ENCODE data around the gene GLT1D1.

The GLT1D1 gene

DNA sequence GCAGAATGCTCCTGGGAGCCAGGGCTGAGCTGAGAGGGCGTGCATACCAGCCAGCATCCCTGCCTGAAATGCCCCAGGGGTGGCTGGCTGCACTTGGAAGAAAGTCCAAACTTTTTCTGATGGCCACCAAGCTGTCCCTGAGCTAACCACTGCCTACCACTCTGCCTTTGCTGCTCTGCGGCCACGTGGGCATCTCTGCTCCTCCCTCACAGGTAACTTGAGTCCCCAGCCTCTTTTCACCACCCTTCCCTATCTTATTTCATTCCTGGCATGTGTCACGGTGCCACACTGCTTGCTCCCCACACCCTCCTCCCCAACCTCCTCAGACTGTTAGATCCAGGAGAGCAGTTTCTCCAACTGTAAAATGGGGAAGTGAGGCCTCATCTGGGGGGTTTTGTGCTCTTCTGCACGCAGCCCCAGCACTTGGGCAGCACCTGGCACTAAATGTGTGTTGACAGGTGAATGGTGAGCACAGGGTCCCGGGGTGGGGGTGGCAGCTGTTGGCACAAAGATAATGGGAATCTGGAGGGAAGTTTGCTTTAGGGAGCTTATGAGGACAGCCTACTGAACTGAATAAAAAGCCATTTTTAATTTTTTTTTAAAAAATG lies 113.0 kb downstream of the GLT1D1 start:
- DNase-seq (ENCODE audit: low spot score) = no peak

- no peak for DNase-seq (ENCODE audit: low spot score)
These were observed 115.4 kb downstream of the GLT1D1 start for GRCh38 chr12:128968668-128969067.

DNA sequence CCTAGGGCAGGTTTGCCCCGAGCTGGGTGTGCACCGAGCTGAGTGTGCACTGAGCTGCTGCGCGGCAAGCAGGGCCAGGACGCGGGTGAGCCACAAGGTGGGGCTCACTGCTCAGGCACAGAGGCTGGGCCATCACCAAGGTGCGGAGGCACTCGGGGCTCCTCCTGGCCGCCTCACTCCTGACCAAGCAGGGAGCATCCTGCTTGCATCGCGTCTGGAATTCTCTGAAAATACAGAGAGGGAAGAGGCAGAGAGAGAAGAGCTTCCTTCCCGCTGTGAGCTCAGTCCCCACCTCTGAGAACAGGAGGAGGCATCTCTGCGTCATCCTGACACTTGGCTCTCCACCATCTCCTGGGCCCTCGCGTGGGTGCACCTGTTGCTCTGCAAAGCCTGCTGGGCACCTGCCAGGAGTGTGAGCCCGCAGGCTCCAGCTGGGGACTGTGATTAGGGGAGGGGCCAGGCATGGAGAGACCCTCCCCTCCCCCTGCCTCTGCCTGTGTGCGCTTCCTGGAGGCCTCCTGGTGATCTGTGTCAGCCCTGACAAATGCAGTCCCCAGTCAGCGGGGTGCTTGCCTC lies 116.3 kb downstream of the GLT1D1 start:
- peak; percentile 66 for DNase-seq (ENCODE audit: low spot score)

DNA sequence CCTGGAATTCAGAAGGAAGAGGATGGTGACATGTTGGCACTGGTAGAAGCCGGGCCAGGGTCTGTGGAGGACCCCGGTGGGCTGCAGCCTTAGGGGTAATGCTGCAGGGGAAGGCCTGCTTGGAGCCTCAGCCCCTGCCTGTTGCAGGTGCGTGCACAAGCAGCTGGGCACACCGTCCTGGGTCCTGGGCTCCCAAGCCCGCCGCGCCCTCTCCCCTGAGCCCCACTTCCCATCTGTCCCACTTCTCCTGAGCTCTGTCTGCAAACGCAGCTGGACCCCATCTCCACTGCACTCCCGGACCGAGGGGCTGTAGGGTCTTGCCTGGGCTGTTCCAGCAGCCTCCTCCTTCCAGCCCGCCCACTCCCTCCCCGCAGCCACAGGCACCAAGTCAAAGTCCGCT lies 116.8 kb downstream of the GLT1D1 start:
- no peak for DNase-seq (ENCODE audit: low spot score)

DNA sequence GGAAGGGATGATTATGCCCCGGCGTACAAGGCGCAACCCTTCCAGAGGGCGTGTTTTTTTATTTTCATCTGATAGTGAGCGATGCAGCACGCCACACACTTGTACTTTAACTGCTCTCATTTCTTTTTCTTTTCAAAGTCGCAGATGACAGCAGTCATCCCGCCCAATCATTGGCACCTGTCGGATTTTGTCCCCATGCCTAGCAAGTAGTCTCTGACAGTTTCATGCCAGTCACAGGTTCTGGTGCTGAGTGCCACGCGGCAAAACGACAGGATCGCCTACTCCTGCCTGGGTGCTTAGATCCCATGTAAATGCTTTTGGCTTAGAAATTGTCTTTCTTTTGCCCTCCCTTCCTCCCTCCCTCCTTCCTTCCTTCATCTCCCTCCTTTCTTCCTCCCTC lies 117.7 kb downstream of the GLT1D1 start:
- no peak for DNase-seq (ENCODE audit: low spot score)

DNA sequence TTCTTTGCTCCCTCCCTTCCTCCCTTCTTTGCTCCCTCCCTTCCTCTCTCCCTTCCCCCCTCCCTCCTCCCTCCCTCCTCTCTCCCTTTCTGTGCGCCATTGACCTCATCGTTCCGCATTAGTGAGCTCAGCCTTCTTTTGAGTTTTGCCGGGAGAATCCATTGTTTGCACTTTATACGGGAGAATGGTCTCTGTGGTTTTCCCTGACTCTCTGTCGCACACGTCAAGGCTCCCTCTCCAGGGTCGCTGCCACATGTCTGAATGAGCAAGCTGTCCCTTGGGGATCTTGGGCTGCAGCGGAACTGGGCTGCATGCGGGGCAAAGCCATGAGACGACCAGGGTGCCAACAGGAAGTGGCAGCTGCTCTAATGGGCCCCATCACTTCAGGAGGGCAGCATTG lies 118.5 kb downstream of the GLT1D1 start:
- DNase-seq (ENCODE audit: low spot score) = no peak

DNA sequence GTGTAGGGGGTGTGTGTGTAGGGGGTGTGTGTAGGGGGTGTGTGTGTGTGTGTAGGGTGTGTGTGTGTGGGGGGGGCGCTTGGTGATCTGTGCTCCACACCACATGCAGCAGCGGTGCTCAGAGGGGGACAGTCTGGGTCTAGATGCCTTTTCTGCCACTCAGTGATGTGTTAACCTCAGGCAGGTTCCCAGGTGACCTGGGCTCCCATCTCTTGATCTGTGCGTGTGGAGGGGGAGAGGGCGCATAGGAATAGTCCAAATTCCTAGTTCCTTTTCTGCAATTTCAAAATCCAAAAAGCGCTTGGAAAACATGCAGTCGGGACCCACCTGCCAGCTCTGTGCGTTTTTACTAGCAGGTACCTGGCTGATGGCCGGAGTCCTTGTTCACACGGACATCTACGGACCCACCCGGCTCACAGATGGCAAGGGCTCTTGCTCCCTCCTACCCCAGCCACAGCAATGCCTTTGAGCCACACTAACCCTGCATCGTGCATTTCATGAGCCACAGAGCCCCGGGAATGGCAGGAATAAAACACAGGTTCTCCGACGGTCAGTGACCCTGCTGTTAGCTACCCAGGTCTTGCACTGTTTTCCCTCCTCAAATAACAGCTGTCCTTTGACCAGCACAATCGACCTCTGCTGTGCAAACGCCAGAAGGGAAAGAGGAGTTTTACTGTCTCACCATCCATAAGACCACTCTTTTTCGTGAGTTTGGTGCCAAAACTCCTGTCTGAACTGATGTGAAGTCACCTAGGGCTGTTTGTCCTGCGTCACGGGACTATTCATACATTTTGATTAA lies 120.8 kb downstream of the GLT1D1 start:
- no peak for DNase-seq (ENCODE audit: low spot score)

GRCh38 chr12:128974881-128975280 lies 121.6 kb downstream of the GLT1D1 start:
- DNase-seq (ENCODE audit: low spot score) = no peak

DNA sequence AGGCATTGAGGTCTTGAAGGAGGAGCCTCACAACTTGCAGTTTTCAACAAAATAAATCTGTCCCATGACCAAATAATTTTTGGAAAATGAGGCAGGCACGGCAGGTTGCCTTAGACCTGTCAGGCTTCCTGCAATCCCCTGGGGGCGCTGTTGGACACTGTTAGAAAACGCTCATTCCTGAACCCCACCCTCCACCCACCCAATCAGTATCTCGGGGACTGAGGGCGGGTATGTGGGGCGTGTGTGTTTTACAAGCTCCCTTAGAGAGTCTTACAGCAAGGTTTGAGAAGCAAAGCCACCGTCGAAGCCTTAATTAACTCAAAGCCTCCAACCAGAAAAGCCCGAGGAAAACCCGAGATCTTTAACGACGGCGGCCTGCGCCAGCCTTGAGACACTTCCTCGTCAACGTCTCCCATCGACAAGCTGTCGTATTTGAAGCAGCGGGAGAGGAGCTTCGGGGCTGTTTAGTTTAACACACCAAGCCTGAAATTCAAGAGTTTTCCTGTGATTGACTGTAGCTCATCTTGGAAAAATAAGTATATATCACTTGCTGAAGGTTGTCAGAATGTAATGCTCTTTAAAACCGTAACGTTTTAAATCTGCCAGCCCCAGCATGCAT lies 123.0 kb downstream of the GLT1D1 start:
- no peak for DNase-seq (ENCODE audit: low spot score)

DNA sequence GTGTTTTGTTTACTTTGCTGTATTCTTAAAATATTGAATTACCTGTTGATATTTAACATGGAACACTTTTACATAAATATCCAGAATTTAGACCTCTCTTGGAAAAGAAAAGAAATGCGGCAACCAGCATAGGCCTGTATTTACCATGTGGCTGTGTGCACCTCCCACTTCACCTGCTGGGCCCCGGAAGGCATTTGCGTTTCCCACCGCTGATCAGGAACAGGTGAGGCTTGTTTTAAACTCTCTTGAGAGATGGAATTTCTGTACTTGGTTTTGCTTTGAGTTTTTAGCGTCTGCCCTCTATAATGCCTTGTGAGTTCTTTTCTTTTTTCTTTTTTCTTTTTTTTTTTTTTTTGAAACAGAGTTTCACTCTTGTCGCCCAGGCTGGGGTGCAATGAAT lies 124.2 kb downstream of the GLT1D1 start:
- DNase-seq (ENCODE audit: low spot score) = no peak

DNA sequence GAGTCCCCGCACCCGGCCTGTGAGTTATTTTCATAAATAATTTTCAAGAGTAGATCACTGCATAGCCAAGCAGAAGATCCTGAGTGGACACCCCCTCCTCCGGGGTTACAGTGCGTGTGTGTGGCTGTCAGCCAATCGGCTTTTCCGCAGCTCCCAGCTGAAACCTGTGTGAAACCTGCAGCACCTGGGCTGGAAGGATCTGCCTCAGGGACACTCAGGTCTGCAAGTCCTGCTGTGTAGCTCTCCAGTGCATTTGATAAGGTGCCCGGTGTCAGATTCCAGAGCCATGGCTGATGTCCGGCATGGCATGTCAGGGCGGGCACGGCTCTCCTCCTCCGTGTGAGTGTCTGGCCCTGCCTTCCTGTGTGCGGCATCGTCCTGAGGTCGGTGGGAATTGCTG lies 124.8 kb downstream of the GLT1D1 start:
- DNase-seq (ENCODE audit: low spot score) = no peak

DNA sequence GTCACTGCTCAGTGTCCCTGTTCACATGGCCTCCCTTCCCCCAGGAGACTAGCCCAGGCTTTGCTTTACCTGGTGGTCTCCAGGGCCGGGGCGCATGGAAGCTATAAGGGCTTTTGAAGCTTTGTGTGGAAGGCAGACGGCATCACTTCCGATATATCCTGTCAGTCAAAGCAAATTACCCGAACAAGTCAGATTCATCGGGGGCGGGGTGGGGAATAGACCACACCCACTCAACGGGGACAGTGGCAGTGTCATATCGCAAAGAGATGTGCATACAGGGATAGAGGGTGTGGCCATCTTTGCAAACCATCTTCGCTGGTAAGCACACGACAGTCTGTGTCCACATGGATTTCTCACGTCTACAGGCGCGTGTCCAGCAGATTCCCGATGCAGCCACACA lies 127.3 kb downstream of the GLT1D1 start:
- no peak for DNase-seq (ENCODE audit: low spot score)

GRCh38 chr12:128981971-128982533 lies 128.8 kb downstream of the GLT1D1 start:
- no peak for DNase-seq (ENCODE audit: low spot score)

DNA sequence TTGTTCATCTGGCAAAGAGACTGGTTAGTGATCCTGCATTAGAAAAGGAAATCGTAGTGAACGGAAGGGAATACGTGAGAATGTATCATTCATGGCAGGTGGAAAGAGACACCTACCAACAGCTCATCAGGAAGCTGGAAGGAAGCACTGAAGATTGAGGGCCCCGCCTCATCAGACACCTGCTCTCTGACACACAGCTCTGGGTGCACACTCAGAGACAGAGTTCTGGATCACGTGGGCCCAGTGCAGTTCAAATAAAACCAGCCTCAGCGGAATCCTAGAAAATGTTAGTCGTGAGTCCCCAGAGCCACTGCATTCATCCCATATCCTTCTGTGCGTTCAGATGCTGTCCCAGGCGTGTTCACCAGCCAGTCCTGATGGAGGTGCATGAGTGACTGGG lies 129.7 kb downstream of the GLT1D1 start:
- no peak for DNase-seq (ENCODE audit: low spot score)

GRCh38 chr12:128983371-128983770 lies 130.1 kb downstream of the GLT1D1 start:
- no peak for DNase-seq (ENCODE audit: low spot score)

DNA sequence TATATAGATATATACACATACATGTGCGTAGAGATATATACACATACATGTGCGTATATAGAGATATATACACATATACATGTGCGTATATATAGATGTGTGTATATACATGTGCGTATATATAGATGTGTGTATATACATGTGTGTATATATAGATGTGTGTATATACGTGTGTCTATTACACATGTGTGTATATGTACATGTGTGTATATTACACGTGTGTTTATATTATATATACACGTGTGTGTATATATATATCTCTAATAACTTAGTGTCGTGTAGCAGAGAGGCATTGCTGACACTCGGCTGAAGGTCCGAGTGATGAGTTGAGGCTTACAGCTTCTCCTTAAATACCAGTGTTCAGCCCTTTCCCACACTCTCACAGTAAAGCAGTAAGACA lies 133.7 kb downstream of the GLT1D1 start:
- DNase-seq (ENCODE audit: low spot score) = no peak

- no peak for DNase-seq (ENCODE audit: low spot score)
These were observed 136.0 kb downstream of the GLT1D1 start for GRCh38 chr12:128989287-128989686.

GRCh38 chr12:128991716-128992115 lies 138.4 kb downstream of the GLT1D1 start:
- no peak for DNase-seq (ENCODE audit: low spot score)

DNA sequence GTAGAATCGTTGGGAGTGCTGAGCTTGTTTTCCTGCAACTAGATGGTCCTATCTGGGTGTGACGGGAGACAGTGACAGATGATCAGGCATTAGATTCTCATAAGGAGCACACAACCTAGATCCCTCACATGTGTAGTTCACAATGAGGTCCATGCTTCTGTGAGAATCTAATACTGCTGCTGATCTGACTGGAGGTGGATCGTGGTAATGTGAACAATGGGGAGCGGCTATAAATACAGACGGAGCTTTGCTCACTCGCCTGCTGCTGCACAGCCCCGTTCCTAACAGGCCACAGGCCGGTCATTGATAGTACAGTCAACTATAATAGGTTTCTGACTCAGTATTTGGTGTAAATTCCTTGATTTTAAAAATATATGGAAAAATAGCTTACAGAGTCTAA lies 138.8 kb downstream of the GLT1D1 start:
- DNase-seq (ENCODE audit: low spot score) = no peak

DNA sequence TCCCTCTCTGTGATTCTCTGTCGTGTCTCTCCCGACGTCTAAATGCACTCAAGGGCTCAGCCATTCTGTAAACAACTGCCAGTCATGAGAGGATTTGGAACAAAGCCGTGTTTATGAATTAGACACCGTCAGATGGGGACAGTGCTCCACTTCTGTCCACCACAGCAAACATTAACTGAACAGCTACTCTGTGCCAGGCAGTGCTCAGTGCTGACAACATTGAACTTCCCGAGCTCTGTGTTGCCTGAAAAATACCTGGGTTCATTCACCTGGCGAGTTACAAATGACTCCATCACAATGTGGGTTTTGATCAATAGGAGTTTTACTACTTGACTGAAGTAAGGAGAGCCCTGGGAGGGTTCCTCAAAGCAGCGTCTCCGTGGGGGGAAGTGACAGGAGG lies 139.3 kb downstream of the GLT1D1 start:
- DNase-seq (ENCODE audit: low spot score) = no peak

GRCh38 chr12:128994856-128995255 lies 141.6 kb downstream of the GLT1D1 start:
- peak; percentile 31 for DNase-seq (ENCODE audit: low spot score)

DNA sequence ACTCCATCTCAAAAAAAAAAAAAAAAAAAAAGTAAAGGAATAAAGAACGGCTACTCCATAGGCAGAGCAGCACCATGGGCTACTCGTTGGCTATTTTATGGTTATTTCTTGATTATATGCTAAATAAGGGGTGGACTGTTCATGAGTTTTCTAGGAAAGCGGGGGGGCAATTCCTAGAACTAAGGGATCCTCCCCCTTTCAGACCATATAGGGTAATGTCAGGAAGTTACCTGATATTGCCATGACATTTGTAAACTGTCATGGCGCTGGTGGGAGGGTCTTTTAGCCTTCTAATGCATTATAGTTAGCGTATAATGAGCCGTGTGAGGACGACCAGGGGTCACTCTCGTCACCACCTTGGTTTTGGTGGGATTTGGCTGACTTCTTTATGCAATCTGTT lies 142.3 kb downstream of the GLT1D1 start:
- DNase-seq (ENCODE audit: low spot score) = no peak

DNA sequence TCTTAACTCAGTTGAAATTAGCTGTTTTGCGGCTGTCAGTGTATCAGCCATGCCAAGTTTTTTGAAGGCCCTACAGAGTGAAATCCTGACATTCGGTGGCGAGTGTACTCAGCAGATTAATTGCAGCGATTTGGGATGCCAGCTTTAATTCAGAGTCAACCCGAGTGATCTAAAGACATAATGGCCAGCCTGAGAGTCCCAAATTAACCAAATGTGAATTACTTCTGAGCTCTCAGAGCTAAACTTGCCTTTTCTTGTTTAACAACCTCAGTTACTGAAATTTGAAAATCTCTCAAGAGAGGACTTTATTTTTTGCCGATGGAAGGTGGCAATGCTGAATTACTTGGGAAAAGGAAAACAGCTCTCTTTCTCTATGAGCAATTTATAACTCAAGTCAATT lies 148.5 kb downstream of the GLT1D1 start:
- DNase-seq (ENCODE audit: low spot score) = no peak
